HG03521 (cell line): Measurements from ENCODE around the gene NCBP2L.
"Not testable (repeated sequence)": the region's sequence is repeated elsewhere in the genome, so short reads cannot be mapped to it uniquely, and the experiment has no call there.

Experiments used
- ATAC-seq: cut with Tn5 transposase; IDR thresholded peaks from one replicate; pipeline ENCODE4 v1.9.1; 2021; ENCODE audit warnings: mild to moderate bottlenecking, moderate library complexity; ENCODE audit not compliant: unreplicated experiment

NCBP2L gene

GRCh38 chrX:107804427-107804826 is 26.9 kb downstream of the NCBP2L start:
- no peak for ATAC-seq

DNA sequence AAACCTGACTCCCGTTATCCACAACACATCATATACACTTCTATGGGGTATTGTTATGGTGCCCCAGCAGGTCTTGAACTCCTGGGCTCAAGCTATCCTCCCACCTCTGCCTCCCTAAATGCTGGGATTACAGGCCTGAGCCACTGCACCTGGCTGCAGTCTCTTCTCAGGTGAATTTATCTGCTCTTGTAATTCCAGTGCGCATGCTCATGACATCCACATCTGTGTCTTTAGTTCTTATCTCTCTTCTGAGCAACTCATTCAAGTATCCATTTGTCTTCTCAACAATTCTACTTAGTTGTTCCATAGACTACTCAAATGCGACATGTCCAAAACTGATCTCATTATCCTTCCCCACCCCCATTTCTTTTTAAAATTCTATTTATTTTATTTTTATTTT is 27.6 kb downstream of the NCBP2L start:
- no peak for ATAC-seq

- ATAC-seq: not testable (repeated sequence)
Observed at GRCh38 chrX:107810053-107810452, 32.5 kb downstream of the NCBP2L start.

- ATAC-seq: no peak
Observed at GRCh38 chrX:107818900-107819521, 41.5 kb downstream of the NCBP2L start.

GRCh38 chrX:107823042-107823441 is 45.5 kb downstream of the NCBP2L start:
- no peak for ATAC-seq

DNA sequence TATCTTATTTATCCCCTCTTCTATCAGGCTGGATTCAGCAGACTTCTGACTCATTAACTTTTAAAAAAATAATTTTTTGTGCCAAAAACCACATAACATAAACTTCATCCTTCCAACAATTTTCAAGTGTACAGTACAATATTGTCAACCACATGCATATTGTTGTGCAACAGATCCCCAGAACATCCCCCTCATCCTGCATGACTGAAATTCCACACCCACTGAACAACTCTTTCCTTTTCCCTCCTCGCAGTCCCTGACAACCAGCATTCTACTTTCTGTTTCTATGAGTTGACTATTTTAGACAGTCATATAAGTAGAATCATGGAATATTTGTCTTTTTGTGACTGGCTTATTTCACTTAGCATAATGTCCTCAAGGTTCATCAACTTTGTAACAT is 45.9 kb downstream of the NCBP2L start:
- ATAC-seq: no peak

DNA sequence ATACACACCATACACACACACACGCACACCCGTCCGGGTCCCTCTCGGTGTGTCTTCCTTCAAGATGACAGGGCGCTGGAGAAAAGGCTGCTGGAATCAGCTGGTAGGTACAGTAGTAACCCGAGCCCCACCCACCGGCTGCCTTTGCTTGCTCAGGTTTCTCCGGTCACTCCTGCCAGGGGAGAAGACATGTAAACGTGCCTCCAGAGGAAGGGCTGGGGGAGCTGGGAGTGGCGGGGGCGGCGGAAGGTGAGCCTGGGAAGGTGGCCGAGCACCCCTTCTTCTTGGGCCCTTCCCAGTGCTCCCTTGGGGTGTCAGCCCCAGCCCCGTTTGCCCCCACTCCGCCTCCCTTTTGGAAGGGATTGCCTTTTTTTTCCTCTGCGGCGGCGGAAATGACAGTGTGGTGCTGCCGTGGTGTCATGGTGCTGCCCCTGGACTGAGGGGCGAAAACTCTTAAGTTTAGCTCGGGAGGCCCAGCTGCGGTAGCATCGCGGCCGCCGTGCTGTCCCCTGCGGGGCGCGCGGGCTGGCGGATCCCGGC is 48.2 kb downstream of the NCBP2L start, which contains the start of gene MID2:
Gene MID2, plus strand, starts transcription at position 169 of the 540 bp plus-strand sequence. CDS start 561 bp downstream, outside the sequence.
- ATAC-seq: no peak

DNA sequence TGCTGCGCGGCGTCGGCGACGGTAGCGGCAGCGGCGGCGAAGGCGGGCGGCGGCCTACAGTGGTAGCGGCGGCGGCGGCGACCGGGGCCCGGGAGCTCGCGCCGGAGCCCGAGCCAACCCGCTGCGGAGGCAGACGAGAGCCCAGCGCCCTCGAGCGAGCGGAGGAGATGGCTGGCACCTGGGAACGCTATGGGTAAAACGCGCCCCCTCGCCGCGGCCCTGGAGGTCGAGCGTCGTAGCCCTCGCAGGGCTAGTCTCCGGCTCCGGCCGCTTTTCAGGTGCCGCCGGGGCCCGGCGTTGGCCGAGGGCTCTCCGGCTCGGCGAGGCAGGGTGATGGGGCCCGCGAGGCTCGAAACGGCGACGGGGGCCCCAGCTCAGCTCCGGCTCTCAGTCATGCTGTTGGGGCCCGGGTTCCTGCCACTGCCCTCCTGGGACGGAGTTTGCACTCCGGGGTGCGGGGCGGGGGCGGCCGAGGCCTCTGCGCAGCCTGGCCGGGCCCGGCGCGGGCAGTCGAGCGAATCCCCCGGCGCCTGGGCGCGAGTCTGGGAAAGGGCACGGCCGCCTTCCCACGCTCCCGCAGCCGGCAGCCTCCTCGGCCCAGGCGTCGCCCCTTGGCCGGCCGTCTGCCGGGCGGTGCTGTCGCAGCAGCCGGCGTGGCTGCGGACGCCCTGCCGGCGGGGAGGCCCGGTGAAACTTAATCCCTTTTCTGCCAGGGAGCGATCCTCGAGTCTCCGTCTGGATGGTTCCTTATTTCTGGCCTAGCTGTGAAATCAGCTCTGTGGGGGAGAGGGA is 48.9 kb downstream of the NCBP2L start:
- no peak for ATAC-seq

- ATAC-seq: no peak
Observed at GRCh38 chrX:107827030-107827831, 49.7 kb downstream of the NCBP2L start.

DNA sequence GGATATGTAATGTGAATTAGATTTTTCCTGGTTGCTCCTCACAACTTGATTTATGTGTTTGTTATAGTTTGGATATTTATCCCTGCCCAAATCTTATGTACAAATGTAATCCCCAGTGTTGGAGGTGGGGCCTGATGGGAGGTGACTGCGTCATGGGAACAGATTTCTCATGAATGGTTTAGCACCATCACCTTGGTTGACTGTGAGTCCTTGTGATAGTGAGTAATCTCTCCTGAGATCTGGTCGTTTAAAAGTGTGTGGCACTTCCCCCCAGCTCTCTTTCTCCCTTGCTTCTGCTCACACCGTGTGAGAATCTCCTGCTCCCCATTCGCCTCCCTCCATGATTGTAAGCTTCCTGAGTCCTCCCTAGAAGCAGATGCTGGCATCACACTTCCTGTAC is 50.3 kb downstream of the NCBP2L start:
- ATAC-seq: no peak

DNA sequence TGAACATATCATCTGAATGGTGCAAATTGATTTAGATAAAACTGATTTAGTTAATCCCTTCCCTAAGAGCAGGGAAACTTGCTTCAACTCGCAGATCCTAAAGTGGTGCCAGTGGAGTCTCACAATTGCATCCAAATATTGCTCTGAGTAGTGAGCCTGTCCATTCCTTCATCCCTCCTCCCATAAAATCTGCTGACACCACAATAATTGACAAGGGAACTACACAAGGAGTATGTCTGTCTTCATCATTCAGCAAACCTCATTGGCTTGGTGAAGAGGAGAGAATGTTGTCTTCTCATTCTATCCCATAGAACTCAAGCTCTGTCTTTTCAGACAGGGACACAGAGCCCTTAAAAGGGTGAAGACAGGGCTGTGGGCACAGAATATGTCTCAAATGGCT is 52.3 kb downstream of the NCBP2L start:
- no peak for ATAC-seq

DNA sequence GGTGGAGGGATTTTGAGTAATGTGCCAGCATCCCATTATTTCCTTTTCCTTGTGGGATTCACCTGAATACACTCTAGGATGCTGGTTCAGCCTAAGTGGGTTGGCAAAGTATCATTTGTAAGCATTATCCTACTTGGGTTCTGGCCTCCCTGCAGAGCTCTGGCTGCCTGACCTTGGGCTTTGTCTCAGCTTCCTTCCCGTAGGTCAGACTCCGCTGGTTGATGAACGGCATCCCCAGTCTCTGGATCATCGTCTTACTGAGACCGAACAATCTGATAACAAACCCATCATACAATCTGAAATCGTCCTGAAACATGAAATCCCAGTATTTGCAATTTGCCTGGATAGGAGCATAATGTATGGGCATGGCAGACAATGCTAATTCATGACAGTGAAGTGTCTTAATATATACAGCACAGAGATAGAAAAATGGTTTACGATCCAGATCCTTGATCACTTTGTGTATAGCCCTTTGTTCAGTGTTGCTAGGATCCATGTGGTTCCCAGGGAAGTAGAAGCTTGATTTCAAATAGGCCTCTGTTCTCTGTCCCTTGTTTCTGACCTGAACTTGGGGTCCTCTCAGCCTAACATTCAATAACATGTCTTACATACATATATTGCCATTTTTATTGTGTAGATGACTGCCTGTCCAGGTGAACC is 53.7 kb downstream of the NCBP2L start:
- no peak for ATAC-seq

DNA sequence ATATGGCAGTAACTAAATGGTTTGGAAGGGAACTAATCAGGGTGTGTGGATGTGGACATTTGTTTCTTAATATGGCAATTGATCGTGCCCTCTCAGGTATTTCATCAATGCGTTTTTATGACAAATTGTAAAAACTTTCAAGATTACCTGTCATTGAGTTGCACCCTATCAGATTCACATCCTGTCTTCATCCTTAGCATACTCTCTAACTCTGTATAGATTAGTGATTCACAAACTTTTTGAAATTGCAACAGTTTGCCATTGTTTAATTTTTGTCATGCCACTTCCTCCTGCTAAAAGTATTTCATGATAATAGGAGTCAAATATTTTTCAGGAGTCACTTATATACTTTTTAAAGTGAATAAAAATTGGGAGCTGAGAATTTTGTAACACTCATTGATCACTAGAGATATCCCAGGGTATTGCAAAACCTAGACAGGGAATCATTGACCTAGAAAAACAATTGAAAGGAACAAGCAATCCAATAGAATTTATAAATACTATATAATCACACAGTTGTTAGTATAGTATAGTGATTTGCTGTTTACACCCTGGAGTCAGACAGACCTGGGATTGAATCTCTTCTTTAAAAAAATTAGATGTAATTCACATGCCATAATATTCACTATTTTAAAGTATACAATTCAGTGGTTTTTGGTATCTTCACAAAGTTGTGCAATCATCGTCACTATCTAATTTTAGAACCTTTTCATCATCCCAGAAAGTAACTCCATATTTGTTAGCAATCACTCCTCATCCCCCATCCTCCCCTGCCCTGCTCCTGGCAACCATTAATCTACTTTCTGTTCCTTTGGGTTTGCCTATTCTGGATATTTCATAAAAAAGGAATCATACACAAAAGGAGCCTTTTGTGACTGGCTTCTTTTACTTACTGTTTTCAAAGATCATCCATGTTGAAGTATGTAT is 57.0 kb downstream of the NCBP2L start:
- no peak for ATAC-seq

DNA sequence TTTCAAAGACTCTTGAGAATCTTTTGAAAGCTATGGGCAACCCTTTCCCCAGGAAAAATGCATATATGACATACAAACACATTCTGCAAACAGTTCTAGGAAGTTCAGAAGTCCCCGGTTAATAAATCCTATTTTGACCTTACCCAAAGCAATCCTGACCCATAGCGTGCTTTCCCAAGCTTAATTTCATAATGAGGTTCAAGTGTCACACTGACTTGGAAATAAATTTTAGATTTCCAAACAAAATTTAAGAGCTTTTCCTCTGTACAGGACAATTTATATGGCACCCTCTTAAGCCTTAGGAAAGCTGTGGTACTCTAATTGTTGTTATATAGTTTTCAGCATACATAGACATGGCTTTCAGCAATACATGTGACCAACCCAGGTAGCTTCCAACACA is 59.4 kb downstream of the NCBP2L start:
- no peak for ATAC-seq

DNA sequence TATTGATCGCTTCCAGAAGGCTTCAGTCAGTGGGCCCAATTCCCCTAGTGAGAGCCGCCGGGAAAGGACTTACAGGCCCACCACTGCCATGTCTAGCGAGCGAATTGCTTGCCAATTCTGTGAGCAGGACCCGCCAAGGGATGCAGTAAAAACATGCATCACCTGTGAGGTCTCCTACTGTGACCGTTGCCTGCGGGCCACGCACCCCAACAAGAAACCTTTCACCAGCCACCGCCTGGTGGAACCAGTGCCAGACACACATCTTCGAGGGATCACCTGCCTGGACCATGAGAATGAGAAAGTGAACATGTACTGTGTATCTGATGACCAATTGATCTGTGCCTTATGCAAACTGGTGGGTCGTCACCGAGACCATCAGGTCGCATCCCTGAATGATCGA is 63.4 kb downstream of the NCBP2L start:
- ATAC-seq: no peak

GRCh38 chrX:107842715-107843400 is 65.3 kb downstream of the NCBP2L start:
- no peak for ATAC-seq
